Activated CD4-positive, alpha-beta T cell treated with anti-CD3 and anti-CD28 coated beads, Interleukin-2, amount 50 U/mL, for 16 hours (primary cell): ENCODE data around the gene PTPN14.

Source experiments
- DNase-seq: peaks from one replicate; pipeline ENCODE4 v3.0.0-alpha.2; 2020

PTPN14 gene

GRCh38 chr1:214473862-214474261 lies 77.5 kb downstream of the PTPN14 start:
- DNase-seq, result no peak

- no peak for DNase-seq
These were observed 78.0 kb downstream of the PTPN14 start for GRCh38 chr1:214473387-214473786.

DNA sequence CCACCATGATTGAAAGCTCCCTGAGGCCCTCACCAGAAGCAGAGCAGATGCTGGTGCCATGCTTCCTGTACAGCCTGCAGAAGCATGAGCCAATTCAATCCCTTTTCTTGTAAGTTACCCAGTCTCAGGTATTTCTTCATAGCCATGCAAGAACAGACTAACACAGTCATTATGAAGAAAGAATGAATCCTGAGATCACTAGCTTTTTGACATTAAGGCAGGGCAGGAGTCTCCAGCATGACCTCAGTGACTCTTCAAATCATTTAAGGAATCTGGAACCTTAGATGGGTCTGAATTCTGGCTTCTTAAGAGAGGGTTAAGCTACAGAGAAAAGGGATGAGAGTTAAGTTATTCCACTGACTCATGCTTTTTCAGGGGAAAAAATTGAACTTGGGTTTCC lies 79.0 kb downstream of the PTPN14 start:
- no peak for DNase-seq

- no peak for DNase-seq
These were observed 79.9 kb downstream of the PTPN14 start for GRCh38 chr1:214471458-214471857.

DNA sequence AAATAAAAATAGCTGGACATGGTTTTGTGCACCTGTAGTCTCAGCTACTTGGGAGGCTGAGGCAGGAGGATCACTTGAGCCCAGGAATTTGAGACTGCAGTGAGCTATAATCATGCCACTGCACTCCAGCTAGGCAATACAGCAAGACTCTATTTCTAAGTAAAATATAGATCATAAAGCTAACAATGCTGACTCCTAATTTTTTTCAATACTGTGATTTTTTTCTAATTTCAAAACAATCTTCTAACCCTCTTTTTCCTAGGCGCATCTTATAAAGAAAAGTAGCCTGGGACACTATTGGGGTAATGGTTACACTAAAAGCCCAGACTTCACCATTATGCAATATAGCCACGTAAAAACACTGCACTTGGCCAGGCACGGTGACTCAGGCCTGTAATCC lies 81.3 kb downstream of the PTPN14 start:
- DNase-seq, result no peak

- DNase-seq, result no peak
These were observed 82.1 kb downstream of the PTPN14 start for GRCh38 chr1:214469290-214469689.

- DNase-seq, result no peak
These were observed 84.3 kb downstream of the PTPN14 start for GRCh38 chr1:214467078-214467585.

- no peak for DNase-seq
These were observed 84.9 kb downstream of the PTPN14 start for GRCh38 chr1:214466403-214467077.

DNA sequence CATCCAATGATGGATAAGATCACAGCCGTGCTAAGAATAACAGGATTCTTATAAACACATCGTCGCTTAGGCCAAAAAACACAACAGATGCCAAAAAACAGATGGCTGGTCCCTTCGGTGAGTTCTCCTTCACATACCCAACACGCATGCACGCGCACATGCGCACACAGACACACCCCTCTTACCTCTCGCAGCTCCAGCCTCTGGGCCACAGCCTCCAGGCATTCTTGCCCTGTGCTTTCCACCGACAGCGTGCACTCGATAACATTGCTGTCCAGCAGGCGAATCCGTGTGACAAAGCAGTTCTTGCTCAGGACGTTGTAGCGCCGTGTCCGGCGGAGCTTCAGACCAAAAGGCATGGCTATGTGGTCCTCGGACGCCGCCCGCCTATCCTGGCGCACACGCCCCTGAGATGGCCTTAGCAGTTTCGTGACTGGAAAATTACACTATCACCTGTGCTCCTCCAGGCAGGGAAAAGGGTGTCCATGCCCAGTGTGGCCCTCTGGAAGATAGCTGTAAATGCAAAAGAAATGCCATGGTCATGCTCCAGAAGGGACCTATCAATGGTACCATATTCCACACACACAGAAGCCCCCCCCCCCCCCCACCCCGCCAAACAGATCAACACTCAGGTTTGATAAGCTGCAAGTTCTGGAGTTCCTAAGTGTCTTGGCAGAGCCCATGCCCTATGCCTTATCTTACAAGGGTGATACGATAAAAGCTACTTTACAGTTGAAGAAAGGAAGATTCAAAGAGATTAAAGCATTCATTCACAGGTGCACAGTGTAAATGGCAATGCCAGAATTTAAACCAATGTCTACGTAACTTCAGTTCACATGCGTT lies 86.7 kb downstream of the PTPN14 start:
- DNase-seq, result no peak

- DNase-seq, result no peak
These were observed 87.8 kb downstream of the PTPN14 start for GRCh38 chr1:214463596-214463995.

GRCh38 chr1:214462882-214463281 lies 88.5 kb downstream of the PTPN14 start:
- no peak for DNase-seq

GRCh38 chr1:214461305-214461704 lies 90.1 kb downstream of the PTPN14 start:
- no peak for DNase-seq

- no peak for DNase-seq
These were observed 91.0 kb downstream of the PTPN14 start for GRCh38 chr1:214460304-214460916.

DNA sequence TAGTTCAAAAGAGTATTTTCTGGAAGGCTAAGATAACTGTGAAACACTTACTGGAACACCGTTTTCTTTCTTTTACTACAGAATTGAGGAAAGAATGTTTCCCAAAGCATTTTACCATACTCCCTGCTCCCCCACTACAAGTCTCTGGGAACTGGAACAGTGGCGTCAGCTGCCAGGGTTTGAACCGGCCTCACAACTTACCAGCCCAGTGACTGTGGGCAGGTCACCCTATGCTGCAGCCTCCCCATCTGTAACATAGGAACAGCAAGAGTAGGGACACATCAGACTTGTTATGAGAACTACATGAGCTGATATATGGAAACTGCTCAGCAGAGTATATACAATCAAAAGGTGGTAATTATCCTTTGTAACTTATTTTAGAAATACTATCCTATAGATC lies 91.5 kb downstream of the PTPN14 start:
- DNase-seq, result no peak

DNA sequence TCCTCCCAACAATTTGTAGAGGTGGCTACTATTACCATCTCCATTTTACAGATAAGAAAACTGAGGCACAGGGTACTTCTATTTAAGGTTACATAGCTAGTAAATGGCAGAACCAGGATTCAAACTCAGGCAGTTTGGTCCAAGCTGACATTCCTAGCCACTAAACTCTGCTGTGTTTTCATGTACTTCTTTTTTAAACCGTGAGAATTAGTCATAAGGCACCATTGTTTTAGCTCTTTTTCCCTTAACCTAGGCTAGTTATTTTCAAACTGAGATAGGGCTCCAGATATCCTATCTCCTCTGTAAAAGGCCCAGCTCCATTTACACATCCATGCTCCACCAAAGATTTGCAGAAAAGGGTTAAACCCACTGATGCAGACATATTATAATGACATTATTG lies 92.9 kb downstream of the PTPN14 start:
- no peak for DNase-seq

DNA sequence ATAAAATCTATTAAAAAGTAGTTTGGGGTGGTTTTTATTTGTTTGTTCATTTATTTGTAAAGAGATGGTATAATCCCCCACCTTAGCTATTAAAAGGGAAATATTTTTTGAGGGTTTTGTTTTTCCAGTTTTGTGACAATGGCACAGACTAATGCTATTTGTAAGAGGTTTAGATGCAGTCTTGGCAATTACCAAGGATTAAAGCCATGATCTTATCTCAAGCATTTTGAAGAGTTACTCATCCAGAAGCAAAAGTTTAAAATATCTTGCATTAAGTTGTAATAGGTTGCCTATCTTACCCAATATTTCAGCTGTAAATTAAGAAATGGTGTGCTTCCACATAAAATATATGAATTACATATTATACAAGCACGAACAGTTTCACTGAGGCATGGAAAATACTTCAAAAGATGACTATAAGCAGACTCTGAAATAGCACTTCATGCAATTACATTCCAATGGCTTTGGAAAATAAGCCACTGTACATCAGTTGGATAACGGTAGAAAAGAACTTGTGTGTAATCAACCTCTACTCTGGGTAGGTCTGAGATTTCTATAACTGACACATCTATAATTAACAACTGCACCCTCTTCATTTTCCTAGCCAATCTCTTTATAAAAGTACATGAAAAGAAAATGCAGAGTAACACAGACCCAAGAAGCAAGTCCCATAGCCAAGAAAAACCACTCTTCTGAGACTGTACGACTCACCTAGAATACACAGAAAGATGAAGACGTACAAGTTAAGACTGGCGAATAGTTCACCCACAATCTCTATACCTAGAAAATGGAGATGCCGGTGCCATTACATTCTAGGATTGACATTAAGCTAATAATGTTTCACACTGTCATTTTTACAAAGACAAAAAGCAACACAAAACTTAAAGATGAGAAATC lies 95.2 kb downstream of the PTPN14 start:
- DNase-seq, result no peak

DNA sequence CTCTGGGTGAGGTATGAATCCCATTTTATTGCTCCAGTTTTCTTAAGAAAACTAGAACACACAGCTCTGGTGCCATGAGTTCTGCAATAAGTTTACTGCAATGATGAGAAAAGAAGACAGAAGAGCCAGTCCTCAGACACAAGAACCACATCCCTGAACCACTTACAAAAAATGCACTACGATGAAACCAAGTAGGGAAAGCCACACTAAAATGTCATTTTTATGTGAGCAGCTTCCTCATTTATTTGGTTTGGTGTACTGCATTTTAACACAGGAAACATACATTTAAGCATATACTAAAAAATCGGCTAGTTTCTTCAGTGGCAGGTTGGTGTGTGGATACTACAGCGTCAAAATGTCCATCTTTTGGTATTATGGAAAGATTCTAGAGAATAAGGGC lies 95.9 kb downstream of the PTPN14 start:
- no peak for DNase-seq

DNA sequence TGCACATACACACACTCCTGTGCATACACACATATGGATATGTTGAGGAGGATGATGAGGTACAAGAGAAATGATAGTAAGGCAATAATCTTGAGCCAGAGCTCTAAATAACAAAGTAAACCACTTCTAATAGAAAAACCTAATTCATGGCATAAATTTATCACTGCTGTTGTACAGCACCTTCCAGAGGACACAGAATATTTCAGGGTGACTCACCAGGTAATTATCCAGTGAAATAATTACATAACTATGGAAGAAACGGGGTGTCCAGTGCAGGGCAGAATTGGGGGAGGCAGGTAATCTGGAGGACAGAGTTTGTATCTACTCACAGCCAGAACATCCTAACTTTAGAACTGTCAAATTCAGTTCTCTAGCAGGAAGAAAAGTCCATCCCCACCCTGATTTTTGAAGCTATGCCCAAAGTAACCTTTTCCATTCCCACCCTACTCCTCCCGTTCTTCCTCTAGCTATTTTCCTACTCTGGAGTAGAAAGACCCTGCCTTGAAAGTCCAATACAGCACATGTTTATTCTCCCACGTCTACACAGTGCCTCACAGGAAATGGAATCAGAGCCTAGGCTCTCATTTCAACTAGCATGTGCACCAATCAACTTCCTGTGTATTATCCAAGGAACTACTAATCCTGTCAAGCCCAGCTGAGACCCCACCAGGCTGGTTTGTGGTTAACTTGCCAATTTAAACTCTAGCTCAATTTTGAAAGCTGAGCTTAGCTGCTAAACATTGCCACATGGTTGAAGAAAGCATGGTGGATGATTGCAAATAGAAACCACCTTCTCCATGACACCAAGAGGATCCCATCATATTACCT lies 96.6 kb downstream of the PTPN14 start:
- DNase-seq, result no peak

GRCh38 chr1:214453109-214453722 lies 98.2 kb downstream of the PTPN14 start:
- no peak for DNase-seq

GRCh38 chr1:214452152-214452784 lies 99.1 kb downstream of the PTPN14 start:
- DNase-seq, result no peak

- DNase-seq, result no peak
These were observed 99.8 kb downstream of the PTPN14 start for GRCh38 chr1:214451596-214451995.
